H1 (cell line): Measurements from ENCODE around the gene MTF1. TPM values are rescaled to one million over a fixed set of nuclear protein-coding genes. Genes with fewer than 3 reads are reported as not detected.

Experiments
- ASH2L ChIP-seq: fragments of 200-600, 300-600 bp; sonication (generic); IDR thresholded peaks from one replicate; pipeline ENCODE4 v1.7.1; 2017; ENCODE audit warnings: low read length
- BCL11A ChIP-seq, 2 experiments: IDR thresholded peaks; one replicate each; pipeline ENCODE4 v1.6.1; 2011; ENCODE audit warnings: low read depth in 2 of 2, low read length in 2 of 2, mild to moderate bottlenecking in 2 of 2
- CREB1 ChIP-seq: IDR thresholded peaks from 2 replicates; pipeline ENCODE4 v1.6.1; 2012; ENCODE audit warnings: inconsistent platforms
- CTBP2 ChIP-seq: IDR thresholded peaks from 2 replicates; pipeline ENCODE4 v1.7.0; 2011; ENCODE audit warnings: borderline replicate concordance, mild to moderate bottlenecking, moderate library complexity, mixed read lengths, low read length; ENCODE audit not compliant: insufficient read depth, insufficient read length
- EGR1 ChIP-seq: IDR thresholded peaks from 2 replicates; pipeline ENCODE4 v1.6.1; 2011; ENCODE audit warnings: low read depth, low read length, borderline replicate concordance
- FOSL1 ChIP-seq: IDR thresholded peaks from 2 replicates; pipeline ENCODE4 v1.6.1; 2011; ENCODE audit warnings: mild to moderate bottlenecking, low read depth, low read length, moderate library complexity; ENCODE audit not compliant: insufficient read depth
- GABPA ChIP-seq: IDR thresholded peaks from 2 replicates; pipeline ENCODE4 v1.6.1; 2011; ENCODE audit warnings: mild to moderate bottlenecking, low read length, moderate library complexity, borderline replicate concordance; ENCODE audit not compliant: insufficient read depth
- KDM1A ChIP-seq: fragments of 200-600, 300-600 bp; sonication (generic); IDR thresholded peaks from 2 replicates; pipeline ENCODE4 v1.7.1; 2016; ENCODE audit warnings: mild to moderate bottlenecking, low read length, borderline replicate concordance
- PHF8 ChIP-seq: fragments of 200-600 bp; sonication (generic); conservative IDR thresholded peaks from 2 replicates; pipeline ENCODE4 v1.7.1; 2012; ENCODE audit warnings: low read depth, mild to moderate bottlenecking, inconsistent platforms, low read length, moderate library complexity
- POLR2A ChIP-seq, 2 experiments: IDR thresholded peaks; 1 replicate in 1 of 2; 2 replicates in 1 of 2; pipeline ENCODE4 v1.6.1; 2011; ENCODE audit warnings: low read depth in 2 of 2, low read length in 2 of 2, mild to moderate bottlenecking in 2 of 2; ENCODE audit errors: control extremely low read depth in 1 of 2
- POLR2AphosphoS5 ChIP-seq: IDR thresholded peaks from 2 replicates; pipeline ENCODE4 v1.6.1; 2011; ENCODE audit warnings: low read depth, low read length
- POU5F1 ChIP-seq: IDR thresholded peaks from 2 replicates; pipeline ENCODE4 v1.6.1; 2011; ENCODE audit warnings: low read depth, mild to moderate bottlenecking, low read length, moderate library complexity
- RBBP5 ChIP-seq: IDR thresholded peaks from 2 replicates; pipeline ENCODE4 v1.7.1; 2012; ENCODE audit warnings: low read depth, mild to moderate bottlenecking, inconsistent platforms, low read length, moderate library complexity, borderline replicate concordance
- RXRA ChIP-seq: IDR thresholded peaks from 2 replicates; pipeline ENCODE4 v1.6.1; 2011; ENCODE audit warnings: low read depth, mild to moderate bottlenecking, low read length, moderate library complexity; ENCODE audit not compliant: insufficient read depth
- SIN3A ChIP-seq, 2 experiments: IDR thresholded peaks in 1 of 2; conservative IDR thresholded peaks in 1 of 2; 2 replicates each; pipeline ENCODE4 v1.6.1; 2011 to 2012; ENCODE audit warnings: low read length in 2 of 2, improper control_type of control experiment in 1 of 2, low read depth in 1 of 2, mild to moderate bottlenecking in 1 of 2
- SIRT6 ChIP-seq: IDR thresholded peaks from one replicate; pipeline ENCODE4 v1.7.1; 2012; ENCODE audit warnings: low read length, inconsistent platforms
- SUZ12 ChIP-seq: fragments of 200-600 bp; sonication (generic); IDR thresholded peaks from 2 replicates; pipeline ENCODE4 v1.6.1; 2012; ENCODE audit warnings: mild to moderate bottlenecking, inconsistent platforms, low read length, moderate library complexity, mixed read lengths
- TAF1 ChIP-seq: IDR thresholded peaks from 2 replicates; pipeline ENCODE4 v1.6.1; 2011; ENCODE audit warnings: mild to moderate bottlenecking, low read depth, low read length
- TBP ChIP-seq: IDR thresholded peaks from 2 replicates; pipeline ENCODE4 v1.6.1; 2011; ENCODE audit warnings: low read depth, low read length, improper control_type of control experiment
- TEAD4 ChIP-seq: IDR thresholded peaks from 2 replicates; pipeline ENCODE4 v1.6.1; 2012; ENCODE audit warnings: low read depth, low read length, inconsistent platforms, mixed read lengths
- YY1 ChIP-seq: IDR thresholded peaks from 2 replicates; pipeline ENCODE4 v1.6.1; 2011; ENCODE audit warnings: low read depth, mild to moderate bottlenecking, low read length
- polyA plus RNA-seq, 7 experiments: library from polyadenylated mRNA; depleted of rRNA in 3 of 7; stranded (reverse) in 5 of 7; unstranded in 2 of 7; fragments of >200 nt in 5 of 7; fragments of 200-250 nt in 2 of 7; gene quantifications; 1 replicate in 5 of 7; 2 replicates in 1 of 7; 4 replicates in 1 of 7; pipeline versions ENCODE4 v1.2.1 to v1.2.3, GENCODE V29; 2011 to 2013; ENCODE audit warnings: missing spikeins in 2 of 7, mixed read lengths in 2 of 7
- total RNA-seq: library from RNA; stranded (reverse); fragmentation: NEBNext Ultra II Directional; extraction: Animal tissue kit (Norgen Biotek cat#: 25700); gene quantifications from 2 replicates; pipeline ENCODE4 v1.2.1, GENCODE V29; 2021
- TF ChIP-seq, protein P1 (sequence below), 3 experiments: IDR thresholded peaks; 1 replicate in 2 of 3; 2 replicates in 1 of 3; pipeline versions ENCODE4 v1.5.1 to v1.6.1; 2011; ENCODE audit warnings: low read length in 3 of 3, mild to moderate bottlenecking in 3 of 3, inconsistent platforms in 2 of 3, low read depth in 1 of 3, moderate library complexity in 1 of 3; ENCODE audit not compliant: insufficient read depth in 1 of 3; ENCODE audit errors: control extremely low read depth in 1 of 3

Gene MTF1
- total and polyA plus RNA-seq, 2 of the 8 experiments (the other 6 are each of a cell fraction or from before 2014, with no cell fraction given): 4.0 to 15.5 TPM

DNA sequence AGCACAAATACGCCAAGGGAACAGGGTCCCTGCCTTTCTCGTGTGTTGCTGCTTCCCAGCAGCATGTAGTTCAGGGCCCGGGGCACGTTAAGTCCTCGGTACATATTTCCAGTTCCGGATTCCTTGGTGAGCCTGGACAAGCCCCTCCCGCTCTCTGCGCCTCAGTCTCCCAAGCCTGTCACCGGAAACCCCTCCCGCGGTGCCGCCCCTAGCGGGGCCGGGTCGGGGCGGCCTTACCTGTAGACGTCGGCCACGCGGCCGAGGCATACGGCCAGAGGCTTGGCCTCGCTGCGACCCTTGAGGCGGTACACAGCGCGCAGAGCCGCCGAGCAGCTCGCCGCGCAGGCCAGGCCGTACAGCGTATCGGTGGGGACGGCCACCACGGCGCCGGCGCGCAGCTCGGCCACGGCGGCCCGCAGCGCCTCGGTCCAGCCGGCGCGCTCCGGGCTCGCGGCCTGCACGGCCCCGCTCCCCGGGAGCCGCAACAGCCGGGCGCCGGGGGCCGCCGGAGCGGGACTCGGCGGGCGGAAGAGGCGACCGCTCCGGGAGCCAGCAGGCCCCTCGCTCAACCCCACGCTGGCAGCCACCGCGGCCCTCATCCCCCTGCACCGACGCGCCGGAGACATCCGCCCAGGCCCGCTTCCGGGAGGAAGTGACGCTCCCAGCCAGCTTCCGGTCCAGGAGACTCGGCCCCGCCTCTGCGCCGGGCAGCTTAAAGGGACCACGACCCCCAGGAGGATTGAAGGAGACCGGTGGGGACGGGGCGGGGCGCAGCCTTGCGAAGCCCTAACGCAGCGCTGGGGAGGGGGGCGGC is 51.6 kb downstream of the MTF1 start, which contains the start of the genes C1orf122 and YRDC (continued):
- TF ChIP-seq ASH2L (no peak), EGR1 (peak; percentile 26; the same call in 1 of the 2 replicates), POLR2AphosphoS5 (peak; percentile 70; the same call in 1 of the 2 replicates), KDM1A (no peak), TBP (peak; percentile 65), SIN3A (conservative IDR thresholded peaks at IDR 0.05 in 1 of 2, IDR thresholded peaks at IDR 0.05 in 1 of 2; ENCODE audit: low read depth in 1 of 2, low read length in 2 of 2) (peak; percentile 69 to 77; a peak in 1 of 4 replicates), CREB1 (peak; percentile 84), SIRT6 (no peak), CTBP2 (no peak), POU5F1 (no peak), SUZ12 (no peak), FOSL1 (no peak), BCL11A (IDR thresholded peaks at IDR 0.05; ENCODE audit: low read depth in 2 of 2, low read length in 2 of 2) (no peak), TEAD4 (0 out of 2 replicates have a peak, but pooled peaks have one; percentile 32), POLR2A (IDR thresholded peaks at IDR 0.05; ENCODE audit: control extremely low read depth in 1 of 2, low read depth in 2 of 2, low read length in 2 of 2) (peak; percentile 93), RBBP5 (no peak; the same call in 1 of the 2 replicates), YY1 (no peak), GABPA (peak; percentile 92), PHF8 (peak; percentile 85), RXRA (no peak), TAF1 (peak; percentile 77)
- TF ChIP-seq, protein P1, sequence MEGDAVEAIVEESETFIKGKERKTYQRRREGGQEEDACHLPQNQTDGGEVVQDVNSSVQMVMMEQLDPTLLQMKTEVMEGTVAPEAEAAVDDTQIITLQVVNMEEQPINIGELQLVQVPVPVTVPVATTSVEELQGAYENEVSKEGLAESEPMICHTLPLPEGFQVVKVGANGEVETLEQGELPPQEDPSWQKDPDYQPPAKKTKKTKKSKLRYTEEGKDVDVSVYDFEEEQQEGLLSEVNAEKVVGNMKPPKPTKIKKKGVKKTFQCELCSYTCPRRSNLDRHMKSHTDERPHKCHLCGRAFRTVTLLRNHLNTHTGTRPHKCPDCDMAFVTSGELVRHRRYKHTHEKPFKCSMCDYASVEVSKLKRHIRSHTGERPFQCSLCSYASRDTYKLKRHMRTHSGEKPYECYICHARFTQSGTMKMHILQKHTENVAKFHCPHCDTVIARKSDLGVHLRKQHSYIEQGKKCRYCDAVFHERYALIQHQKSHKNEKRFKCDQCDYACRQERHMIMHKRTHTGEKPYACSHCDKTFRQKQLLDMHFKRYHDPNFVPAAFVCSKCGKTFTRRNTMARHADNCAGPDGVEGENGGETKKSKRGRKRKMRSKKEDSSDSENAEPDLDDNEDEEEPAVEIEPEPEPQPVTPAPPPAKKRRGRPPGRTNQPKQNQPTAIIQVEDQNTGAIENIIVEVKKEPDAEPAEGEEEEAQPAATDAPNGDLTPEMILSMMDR (IDR thresholded peaks at IDR 0.05; ENCODE audit: control extremely low read depth in 1 of 3, insufficient read depth in 1 of 3, low read depth in 1 of 3, low read length in 3 of 3): no peak
